ENCODE measurements around the gene DPEP1.

The DPEP1 gene

GRCh38 chr16:89613231-89613953, at the start of gene DPEP1:
DPEP1 (plus strand) TSS chr16:89613642; CDS start chr16:89630411, 16,769 bp downstream.
- CTCF ChIA-PET, result no interaction called here
- POLR2A ChIA-PET, result interaction anchor here (1.5 kb wide), 1 partner anchor 48 kb away, joined by 3 read pairs; no protein-coding TSS in a partner anchor
- TF ChIP-seq PKNOX1 (IDR thresholded peaks at IDR 0.05) (no peak), SP1 (IDR thresholded peaks at IDR 0.05) (no peak), FOXM1 (IDR thresholded peaks at IDR 0.05; ENCODE audit: borderline replicate concordance) (no peak), NFRKB (IDR thresholded peaks at IDR 0.05) (no peak), SUZ12 (IDR thresholded peaks at IDR 0.05) (no peak), CTBP1 (IDR thresholded peaks at IDR 0.05; ENCODE audit: borderline replicate concordance) (no peak)
- no peak for DNase-seq (ENCODE audit: extremely low spot score)

GRCh38 chr16:89564476-89565255, 48.8 kb upstream of the DPEP1 start:
- ChIA-PET POLR2A (interaction anchor here (0.7 to 1.8 kb wide), 3 partner anchors 38 to 50 kb away, joined by 3 to 4 read pairs (median 3); partner anchors contain the start of gene DPEP1), CTCF (no interaction called here)
- DNase-seq (ENCODE audit: extremely low spot score), result no peak
- no peak for TF ChIP-seq HDGF (IDR thresholded peaks at IDR 0.05; ENCODE audit: borderline replicate concordance)
- TF ChIP-seq FOXA1 (IDR thresholded peaks at IDR 0.05), result no peak
- TF ChIP-seq CTBP1 (IDR thresholded peaks at IDR 0.05; ENCODE audit: borderline replicate concordance), result no peak
- TF ChIP-seq SP1 (IDR thresholded peaks at IDR 0.05), result no peak
- TF ChIP-seq SUZ12 (IDR thresholded peaks at IDR 0.05), result no peak
- no peak for TF ChIP-seq FOXK2 (IDR thresholded peaks at IDR 0.05)
- TF ChIP-seq BHLHE40 (IDR thresholded peaks at IDR 0.05; ENCODE audit: borderline replicate concordance), result no peak
- TF ChIP-seq L3MBTL2 (conservative IDR thresholded peaks at IDR 0.05), result no peak; the same call in 1 of the 2 replicates
- TF ChIP-seq FOXM1 (IDR thresholded peaks at IDR 0.05; ENCODE audit: borderline replicate concordance), result no peak
- TF ChIP-seq NFRKB (IDR thresholded peaks at IDR 0.05), result no peak; the same call in 1 of the 2 replicates

- DNase-seq (ENCODE audit: extremely low spot score), result peak; percentile 28
- TF ChIP-seq SUZ12 (IDR thresholded peaks at IDR 0.05), result no peak
- TF ChIP-seq HDGF (IDR thresholded peaks at IDR 0.05; ENCODE audit: borderline replicate concordance), result peak; percentile 55; the same call in 1 of the 2 replicates
- ChIA-PET POLR2A (interaction anchor here (0.6 to 1.8 kb wide), 5 partner anchors 8 to 135 kb away, joined by 3 to 4 read pairs (median 3); partner anchors contain the start of gene DPEP1), CTCF (no interaction called here)
These were observed 48.3 kb upstream of the DPEP1 start for GRCh38 chr16:89565256-89565505.

- TF ChIP-seq FOXK2 (IDR thresholded peaks at IDR 0.05), result no peak
- no peak; the same call in 1 of the 2 replicates for TF ChIP-seq HDGF (IDR thresholded peaks at IDR 0.05; ENCODE audit: borderline replicate concordance)
- TF ChIP-seq FOXA1 (IDR thresholded peaks at IDR 0.05), result no peak
- peak; percentile 68; the same call in 1 of the 2 replicates for TF ChIP-seq LEF1 (IDR thresholded peaks at IDR 0.05; ENCODE audit: borderline replicate concordance)
- 0 out of 2 replicates have a peak, but pooled peaks have one; percentile 9 for TF ChIP-seq ARNT (IDR thresholded peaks at IDR 0.05)
- no peak for TF ChIP-seq BHLHE40 (IDR thresholded peaks at IDR 0.05; ENCODE audit: borderline replicate concordance)
- TF ChIP-seq PKNOX1 (IDR thresholded peaks at IDR 0.05), result no peak
- TF ChIP-seq NFRKB (IDR thresholded peaks at IDR 0.05), result no peak
- TF ChIP-seq L3MBTL2 (conservative IDR thresholded peaks at IDR 0.05), result peak; percentile 20
- no peak for TF ChIP-seq CTBP1 (IDR thresholded peaks at IDR 0.05; ENCODE audit: borderline replicate concordance)
- TF ChIP-seq SUZ12 (IDR thresholded peaks at IDR 0.05), result no peak
- TF ChIP-seq FOXM1 (IDR thresholded peaks at IDR 0.05; ENCODE audit: borderline replicate concordance), result no peak
- peak; percentile 59 for TF ChIP-seq ELF4 (IDR thresholded peaks at IDR 0.05)
- peak; percentile 62 for TF ChIP-seq TARDBP (IDR thresholded peaks at IDR 0.05)
- TF ChIP-seq ZNF384 (IDR thresholded peaks at IDR 0.05), result no peak
- no peak for TF ChIP-seq SP1 (IDR thresholded peaks at IDR 0.05)
- CTCF ChIA-PET, result interaction anchor here (0.8 kb wide), 1 partner anchor 9 kb away, joined by 4 read pairs; no protein-coding TSS in a partner anchor
- POLR2A ChIA-PET, result interaction anchor here (0.6 to 1.8 kb wide), 5 partner anchors 9 to 135 kb away, joined by 3 to 4 read pairs (median 3); partner anchors contain the start of gene DPEP1
- peak; percentile 53 for DNase-seq (ENCODE audit: extremely low spot score)
These were observed 47.7 kb upstream of the DPEP1 start for GRCh38 chr16:89565506-89566372.

GRCh38 chr16:89567656-89568594, 45.5 kb upstream of the DPEP1 start:
- TF ChIP-seq FOXA1 (IDR thresholded peaks at IDR 0.05) (no peak), BHLHE40 (IDR thresholded peaks at IDR 0.05; ENCODE audit: borderline replicate concordance) (no peak), SP1 (IDR thresholded peaks at IDR 0.05) (no peak), HDGF (IDR thresholded peaks at IDR 0.05; ENCODE audit: borderline replicate concordance) (no peak), NFRKB (IDR thresholded peaks at IDR 0.05) (no peak), PKNOX1 (IDR thresholded peaks at IDR 0.05) (no peak), ARNT (IDR thresholded peaks at IDR 0.05) (no peak), CTBP1 (IDR thresholded peaks at IDR 0.05; ENCODE audit: borderline replicate concordance) (no peak), ZNF384 (IDR thresholded peaks at IDR 0.05) (no peak), FOXM1 (IDR thresholded peaks at IDR 0.05; ENCODE audit: borderline replicate concordance) (no peak), ELF4 (IDR thresholded peaks at IDR 0.05) (no peak), L3MBTL2 (conservative IDR thresholded peaks at IDR 0.05) (no peak), SUZ12 (IDR thresholded peaks at IDR 0.05) (no peak)
- DNase-seq (ENCODE audit: extremely low spot score), result no peak
- CTCF ChIA-PET, result no interaction called here
- POLR2A ChIA-PET, result no interaction called here
